Measurements from ENCODE around the gene CCDC150. TPM values are rescaled to one million over a fixed set of nuclear protein-coding genes. Genes with fewer than 3 reads are reported as not detected.

Gene CCDC150
- total RNA-seq, result 7.1 TPM

DNA sequence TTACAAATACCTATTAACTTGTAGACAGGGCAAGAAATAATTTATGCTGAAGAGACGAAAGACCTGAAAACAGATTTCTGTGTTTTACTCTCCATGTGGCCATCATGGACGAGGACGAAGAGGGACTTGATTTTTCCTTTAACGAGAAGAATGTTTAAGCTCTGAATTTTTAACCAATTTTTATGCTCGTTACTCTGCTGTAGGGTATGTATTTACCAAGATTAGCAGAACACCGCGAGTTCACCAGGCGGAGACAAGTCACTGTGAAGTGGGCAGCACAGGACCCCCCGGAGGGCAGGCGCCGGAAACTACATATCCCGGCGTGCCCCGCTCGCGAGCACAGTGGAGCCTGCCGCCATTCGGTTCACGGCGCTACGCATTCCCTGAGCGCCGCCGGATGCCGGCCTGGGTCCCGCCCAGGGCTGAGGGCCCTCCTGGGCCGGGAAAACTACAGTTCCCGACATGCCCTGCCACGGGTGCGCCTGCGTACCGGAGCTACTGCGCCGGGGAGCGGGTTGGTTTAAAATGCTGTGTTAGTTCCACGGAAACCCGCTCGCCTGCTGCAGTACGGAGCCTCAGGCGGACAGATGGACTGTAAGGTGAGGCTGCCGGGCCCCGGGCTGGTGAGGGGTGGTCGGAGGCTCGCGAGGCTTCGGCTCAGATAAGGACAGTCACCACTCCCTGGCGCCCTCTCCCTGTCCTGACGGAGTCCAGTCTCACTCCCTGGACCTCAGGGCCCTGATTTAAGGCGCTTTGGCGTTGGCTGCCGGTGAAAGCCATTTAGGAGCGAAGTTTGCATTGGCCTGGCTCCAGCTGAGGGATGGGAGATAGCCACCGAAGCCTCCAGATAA, at the start of gene CCDC150:
Gene CCDC150, plus strand, starts transcription at position 536 of the 851 bp plus-strand sequence. Its CDS starts 52 bp downstream, at position 588.

DNA sequence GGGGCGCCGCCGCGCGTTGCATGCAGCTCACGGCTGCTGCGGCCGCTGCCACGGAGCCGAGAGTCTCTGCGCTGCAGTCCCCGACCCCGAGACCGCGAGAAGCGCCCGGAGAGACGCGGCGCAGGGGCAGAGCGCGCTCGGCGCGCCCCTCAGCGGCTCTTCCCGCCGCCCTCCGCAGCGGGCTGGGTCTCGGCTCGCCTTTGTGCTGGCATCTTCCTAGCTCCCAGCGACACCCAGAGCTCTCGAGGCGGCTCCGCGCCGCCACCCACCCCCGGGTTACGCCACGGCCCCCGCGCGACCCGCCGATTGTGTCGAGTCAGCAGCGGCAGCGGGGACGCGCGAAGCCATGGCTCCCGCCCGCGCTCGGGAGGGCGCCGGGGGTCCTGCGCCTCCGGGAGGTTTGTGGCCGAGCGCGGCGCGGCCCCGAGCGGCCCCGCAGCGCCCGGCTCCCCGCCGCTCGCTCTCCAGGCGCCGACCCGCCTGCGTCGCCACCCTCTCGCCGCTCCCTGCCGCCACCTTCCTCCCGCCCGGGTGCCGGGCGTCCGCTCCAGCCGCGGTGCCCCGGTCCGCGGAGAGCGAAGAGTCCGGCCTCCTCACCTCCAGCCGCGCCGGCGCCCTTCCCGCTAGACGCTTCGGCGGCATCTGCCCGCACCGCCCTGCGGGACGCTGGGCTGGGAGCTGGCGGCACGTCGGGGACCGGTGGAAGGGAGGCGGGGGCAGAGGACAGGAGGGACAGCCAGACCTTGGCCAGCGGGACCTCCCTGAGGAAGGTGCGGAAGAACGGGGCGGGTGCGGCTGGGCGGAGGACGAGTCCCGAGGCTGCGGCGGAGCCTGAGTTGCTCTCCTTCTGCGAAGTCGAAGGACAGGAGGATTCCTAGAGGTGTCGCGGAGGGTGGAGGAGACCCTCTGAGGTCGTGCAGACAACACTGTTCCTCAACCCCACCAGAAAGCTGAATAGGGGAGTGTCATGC, 46.3 kb upstream of the CCDC150 start, which contains the start of gene HECW2:
Gene HECW2, minus strand, starts transcription at position 644 of the 971 bp plus-strand sequence.

Small RNA genes lying within 50 kb of the gene (small RNA-seq; reads per million reads assigned to genes)
- gene RF00424 (ENCODE audit: low replicate concordance), result not detected

Other genes starting within 250 kb of the CCDC150 start
- gene HECW2, start 46.2 kb upstream of the CCDC150 start, total RNA-seq, result 28.4 TPM
- gene GTF3C3, start 160.0 kb downstream of the CCDC150 start, total RNA-seq, result 48.6 TPM
- not detected for gene C2orf66, start 169.6 kb downstream of the CCDC150 start, total RNA-seq

Data from metanephros (tissue), 2 donors.